GM19035 (cell line): ENCODE data around the gene MAPK11.

ENCODE experiments used
- ATAC-seq: cut with Tn5 transposase; IDR thresholded peaks from one replicate; pipeline ENCODE4 v1.9.1; 2021; ENCODE audit not compliant: unreplicated experiment

The MAPK11 gene

DNA sequence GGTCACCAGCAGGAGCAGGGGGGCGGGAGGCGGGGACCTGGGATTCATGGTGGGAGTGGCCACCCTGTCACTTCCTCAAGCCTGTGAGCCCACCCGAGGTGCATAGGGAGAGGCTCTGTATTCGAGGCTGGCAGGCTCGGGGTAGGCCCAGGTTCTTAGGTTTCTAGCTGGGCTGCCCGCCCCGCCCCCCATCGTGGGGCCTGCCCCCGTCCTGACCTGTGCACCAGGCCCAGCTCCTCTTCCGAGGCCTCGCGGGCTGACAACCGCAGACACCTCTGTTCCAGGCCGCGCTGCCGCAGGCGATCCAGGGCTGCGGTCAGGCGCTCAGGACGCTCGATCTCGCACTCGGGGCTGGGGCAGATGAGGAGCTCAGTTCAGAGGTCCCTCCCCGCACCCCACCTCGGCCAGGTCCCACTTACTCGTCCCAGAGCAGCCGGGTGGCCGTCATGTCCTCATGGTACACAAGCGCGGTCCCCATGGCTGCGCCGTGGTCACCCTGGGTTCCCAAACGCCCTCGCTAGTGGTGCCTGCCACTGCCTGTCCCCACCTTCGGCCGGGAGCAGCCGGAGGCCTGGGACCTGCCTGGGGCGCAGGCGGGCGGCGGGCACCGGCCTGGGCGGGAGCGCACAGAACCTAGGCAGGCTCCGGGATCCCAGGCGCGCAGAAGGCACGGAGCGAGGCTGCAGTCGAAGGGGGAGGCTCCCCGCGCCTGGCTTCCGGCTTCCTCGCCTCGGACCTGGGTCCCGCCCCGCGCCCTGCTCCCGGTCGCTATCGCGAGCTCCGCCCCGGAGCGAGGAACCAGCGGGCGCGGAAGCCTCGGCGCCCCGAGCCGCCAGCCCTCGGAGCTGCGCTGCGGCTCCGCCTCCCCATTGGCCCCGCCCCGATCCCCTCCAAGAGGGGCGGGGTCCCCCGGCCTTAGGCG, 19.4 kb downstream of the MAPK11 start, which contains the start of gene HDAC10:
HDAC10 (minus strand) TSS at position 711 of the 922 bp plus-strand sequence; CDS start at position 478, 233 bp downstream.
- ATAC-seq = peak; percentile 51

DNA sequence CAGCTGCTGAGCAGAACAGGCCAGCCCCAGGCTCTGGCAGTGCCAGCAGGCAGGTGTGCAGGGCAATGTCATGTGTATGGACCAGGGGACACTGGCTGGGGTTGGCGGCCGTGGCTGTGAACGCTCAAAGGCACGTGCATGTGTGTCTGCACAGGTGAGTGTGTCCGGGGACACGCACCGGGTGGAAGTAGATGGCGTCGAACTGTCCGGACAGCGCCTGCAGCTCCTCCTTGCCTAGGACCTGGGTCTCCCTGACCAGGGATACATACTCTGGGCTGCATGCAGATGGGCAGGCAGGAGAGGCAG, 20.0 kb downstream of the MAPK11 start:
- ATAC-seq = no peak

DNA sequence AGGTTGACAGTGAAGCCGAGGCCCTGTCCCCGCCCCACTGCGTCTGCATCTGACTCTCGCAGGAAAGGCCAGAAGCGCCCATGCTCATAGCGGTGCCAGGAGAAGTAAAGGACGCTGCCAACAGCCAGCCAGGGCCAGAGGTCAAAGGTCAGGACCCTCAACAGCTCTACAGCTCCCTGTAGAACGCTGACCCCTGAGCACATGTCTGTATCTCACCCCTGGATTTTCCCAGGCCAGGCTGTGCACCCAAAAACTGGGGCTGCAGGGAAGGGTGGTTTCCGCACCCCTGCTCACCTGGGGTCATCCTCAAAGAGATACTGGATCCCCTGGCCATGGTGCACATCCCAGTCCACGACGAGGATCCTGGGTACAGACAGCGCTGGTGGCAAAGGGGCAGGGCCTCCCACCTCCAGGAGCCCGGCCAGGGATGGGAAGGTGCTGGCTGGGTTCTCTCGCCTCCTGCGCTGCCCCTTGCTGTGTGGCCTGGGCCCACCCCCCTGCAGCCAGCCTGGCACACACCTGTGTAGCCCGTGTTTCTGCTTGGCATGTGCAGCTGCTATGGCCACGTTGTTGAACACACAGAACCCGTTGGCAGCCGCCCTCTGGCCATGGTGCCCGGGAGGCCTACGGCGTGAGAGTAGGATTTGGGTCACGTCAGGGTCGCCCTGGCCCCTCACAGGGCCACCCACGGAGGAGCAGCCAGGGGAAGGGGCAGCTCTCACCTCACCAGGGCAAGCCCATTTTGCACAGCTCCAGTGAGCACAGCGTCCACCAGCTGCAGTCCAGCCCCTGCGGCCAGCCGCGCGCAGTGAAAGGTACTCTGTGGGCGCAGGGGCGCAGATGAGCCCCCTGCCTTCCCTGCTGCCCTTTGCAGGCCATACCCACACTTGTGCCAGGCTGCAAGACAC, 20.6 kb downstream of the MAPK11 start:
- no peak for ATAC-seq

DNA sequence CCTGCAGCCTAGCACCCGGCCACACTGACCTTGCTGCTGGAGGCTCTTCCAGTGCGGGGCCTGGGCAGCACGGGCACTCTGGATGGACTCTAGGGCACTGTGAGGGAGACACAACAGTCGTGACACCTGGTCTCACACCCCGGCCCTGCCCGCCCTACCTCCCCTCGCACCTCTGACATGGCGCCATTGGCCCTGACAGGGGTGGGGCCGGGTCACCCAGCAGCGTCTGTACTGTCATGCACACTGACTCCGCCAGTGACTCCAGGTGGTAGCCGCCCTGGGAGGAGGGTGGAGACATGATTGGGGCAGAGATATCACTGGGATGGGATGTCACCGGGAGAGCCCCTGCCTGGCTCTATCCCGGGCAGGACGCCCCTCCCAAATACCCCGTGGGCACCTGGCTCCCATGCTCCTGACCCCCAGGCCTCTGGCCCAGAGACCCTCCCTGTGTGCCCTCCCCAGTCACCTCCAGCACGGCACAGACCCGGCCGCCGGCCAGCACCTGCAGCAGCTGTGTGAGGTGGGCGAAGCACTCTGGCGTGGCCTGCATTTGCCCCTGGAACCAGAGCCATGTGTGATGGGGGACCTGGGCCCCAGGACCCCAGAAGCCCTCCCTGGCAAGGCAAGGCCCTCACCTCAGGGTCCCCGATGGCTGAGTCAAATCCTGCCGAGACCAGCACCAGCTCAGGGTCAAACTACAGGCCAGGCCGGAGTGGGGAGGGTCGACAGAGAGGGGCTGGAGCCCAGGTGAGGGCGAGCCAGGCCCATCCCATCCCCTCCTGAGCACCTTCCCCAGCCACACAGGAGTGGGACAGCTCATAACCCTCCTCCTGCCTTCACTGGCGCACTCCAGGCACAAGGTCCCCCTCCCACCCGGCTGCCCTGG, 21.7 kb downstream of the MAPK11 start:
- no peak for ATAC-seq

DNA sequence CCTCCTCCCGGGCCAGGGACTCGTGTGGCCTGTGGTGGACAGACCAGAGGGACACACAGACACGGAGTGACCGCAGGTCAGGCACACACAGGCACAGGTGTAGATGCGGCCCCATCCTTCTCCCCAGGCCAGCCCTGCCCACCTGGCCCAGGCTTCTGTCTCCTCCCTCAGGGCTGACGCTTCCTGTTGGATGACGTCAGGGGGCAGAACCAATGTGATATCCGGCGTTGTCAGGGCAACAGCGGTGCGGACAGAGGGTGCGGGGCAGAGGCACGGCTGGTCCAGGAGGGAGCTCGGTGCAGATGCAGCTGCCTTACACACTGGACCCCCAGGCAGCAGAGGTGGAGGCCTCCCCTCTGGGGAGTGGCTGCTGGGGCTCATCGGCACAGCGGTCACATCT, 22.4 kb downstream of the MAPK11 start:
- no peak for ATAC-seq

DNA sequence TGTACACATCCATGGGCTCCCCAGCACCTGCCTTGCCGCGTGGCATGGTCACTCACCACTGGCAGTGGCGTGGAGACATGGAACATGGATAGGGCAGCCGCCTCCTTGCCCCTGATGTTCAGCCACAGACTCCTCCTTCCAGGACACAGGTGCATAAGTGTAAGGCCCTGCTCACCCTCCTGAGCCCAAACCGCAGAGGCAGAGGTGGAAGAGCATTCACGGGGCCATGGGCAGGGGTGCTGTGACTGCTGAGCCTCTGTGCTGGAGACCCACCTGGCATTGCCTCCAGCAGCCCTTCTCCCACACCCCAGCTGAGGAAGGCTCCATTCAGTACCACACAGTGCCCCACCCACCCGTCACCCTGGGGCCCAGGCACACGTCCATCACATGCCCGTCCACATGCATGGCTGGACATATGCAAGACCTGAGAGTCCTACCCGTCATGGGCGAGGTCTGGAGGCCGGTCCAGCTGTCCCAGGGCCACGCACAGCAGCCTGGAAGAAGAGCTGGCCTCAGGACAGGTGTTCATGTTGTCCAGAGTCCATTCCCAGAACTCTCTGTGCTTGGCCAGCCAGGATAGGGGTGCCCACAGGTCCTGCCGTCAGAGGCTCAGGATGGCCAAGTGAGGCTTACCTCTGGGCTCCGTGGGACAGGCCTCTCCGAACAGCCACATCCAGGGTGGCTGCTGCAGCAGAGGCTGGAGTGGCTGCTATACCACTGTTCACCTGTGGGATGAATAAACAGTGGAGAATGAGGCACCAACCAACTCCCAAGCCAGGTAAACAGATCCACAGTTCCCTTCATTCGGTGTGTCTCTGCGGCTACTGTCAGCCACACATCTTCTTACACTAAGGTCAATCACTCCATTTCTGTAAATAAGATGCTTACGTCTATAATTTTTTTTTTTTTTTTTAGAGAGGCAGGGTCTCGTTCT, 23.7 kb downstream of the MAPK11 start:
- ATAC-seq = no peak

DNA sequence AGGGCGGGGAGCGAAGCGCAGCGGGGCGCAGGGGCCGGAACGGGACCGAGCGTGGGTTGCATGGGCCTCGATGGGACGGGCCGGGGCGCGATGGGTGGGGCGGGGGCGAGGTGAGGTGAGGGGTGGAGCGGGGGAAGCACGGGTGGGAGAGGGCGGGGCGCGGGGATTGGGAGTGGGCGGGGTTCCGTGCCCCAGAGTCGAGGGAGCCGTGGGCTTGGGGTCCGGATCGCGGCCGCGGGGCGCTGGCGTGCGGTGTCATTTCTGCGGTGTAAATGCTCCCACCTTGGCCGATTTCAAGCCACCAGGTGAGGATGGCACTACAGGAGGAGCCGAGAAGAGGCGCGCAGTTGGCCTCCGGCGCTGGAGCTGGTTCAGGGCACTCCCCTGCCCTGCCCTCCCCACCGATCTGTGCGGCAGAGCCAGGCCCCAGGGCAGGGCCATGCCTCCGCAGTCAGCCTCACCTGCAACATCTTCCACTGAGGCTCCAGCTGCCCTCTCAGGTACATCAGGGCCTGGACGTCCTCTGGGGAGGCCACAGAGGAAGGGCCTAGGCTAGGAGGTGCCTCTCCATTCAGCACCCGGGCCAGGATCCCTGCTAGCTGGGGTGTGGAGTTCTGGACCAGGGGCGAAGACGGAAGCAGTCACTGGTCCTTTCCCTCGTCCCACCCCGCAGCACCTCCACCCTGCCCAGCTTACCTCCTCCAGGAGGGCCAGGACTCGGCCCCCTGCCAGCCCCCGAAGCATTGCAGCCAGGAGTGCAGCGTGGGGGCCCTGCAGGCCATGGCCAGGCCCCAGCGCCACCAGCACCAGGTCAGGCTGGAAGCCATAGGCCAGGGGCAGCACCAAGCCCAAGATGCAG, 24.7 kb downstream of the MAPK11 start:
- ATAC-seq = peak; percentile 5

DNA sequence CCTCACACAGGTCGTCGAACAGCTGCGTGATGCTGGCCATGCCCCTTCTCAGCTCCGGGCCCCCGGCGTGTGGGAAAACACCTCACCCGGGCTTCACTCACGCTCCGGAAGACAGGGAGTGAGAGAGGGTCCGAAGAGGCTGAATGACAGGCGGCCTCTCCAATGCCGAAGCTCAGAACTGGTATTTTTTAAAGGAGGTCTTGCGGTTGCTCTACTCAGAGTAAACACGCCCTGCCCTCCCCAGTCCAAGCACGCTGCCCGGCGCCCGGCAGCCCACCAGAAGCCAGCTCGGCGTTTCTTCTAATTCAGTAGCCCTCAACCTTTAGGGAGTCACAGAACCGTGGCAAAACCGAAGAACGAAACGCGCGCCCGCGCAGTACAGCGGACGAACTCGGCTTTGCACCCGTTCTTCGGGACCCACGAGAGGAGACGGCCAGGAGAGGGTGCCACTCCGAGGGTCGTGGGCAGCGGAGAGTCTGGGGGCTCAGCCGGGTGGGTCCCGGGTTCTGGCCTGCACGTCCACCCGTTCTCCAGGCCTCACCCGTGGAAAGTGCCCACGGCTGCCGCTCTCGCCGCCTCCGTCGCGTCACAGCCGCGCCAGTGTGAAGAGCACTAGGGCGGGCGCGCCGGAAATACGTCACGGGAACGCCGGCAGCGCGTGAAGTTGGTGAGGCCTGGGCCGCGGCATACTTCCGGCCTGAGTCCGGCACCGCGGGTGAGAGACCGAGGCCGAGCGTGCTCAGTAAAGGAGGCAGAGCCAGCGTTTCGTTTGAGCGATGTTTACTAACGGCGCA, 25.6 kb downstream of the MAPK11 start, which contains the start of gene TUBGCP6:
TUBGCP6 (minus strand) TSS at position 604 of the 794 bp plus-strand sequence; CDS start at position 40, 564 bp downstream.
- peak; percentile 67 for ATAC-seq

DNA sequence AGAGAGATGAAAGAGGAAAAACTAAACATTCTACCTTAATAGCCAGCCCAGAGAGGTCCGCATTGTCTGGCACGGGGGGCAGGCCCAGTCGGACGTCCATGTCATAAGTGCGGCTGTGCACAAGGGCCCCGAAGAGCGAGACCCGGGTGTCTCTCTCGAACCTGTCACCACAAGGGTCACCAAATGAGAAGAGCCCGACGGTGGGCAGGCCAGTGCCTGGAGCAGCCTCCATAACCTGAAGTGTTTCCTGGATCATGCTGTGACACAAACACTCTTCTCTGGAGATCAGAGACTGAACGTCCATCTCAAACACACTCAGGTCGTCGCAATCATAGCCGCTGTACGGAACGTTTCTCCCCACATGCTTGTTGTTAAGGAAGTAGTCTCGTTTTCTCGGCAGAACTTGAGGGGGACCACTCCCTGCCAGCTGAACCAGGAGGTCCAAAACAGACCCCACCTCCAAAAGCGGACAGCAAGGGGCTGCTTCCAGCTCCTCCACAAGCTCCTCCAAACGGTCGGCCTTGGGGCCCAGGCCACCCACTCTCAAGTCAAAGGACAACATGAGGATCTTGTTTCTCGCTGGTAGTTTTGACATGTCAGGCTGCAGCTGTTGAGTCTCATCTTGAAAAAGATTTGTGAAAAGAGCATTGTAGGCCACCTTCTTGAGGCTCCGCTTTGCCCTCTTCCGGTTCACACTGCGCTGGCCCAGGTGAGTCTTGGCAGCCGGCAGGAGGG, 26.3 kb downstream of the MAPK11 start:
- no peak for ATAC-seq

DNA sequence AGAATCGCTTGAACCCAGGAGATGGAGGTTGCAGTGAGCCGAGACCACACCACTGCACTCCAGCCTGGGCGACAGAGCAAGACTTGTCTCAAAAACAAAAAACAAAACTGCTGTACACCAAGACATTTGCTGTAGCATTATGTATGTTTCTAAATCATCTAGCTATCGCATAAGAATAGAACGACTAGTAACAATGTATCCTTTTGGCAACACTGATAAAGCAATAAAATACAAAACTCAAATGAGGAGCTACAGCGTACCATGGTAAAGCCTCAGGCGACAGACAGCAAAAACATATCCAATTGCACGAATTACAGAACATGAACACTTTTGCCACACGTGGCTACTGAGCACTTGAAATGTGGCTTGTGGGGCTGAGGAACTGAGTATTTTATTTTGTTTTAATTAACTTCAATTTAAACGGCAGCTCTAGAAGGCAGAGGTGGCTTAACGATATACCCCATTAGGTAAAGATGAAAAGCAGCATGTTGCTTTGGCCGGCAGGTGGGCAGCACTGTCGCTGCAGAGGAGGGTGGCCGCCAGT, 27.7 kb downstream of the MAPK11 start:
- no peak for ATAC-seq

DNA sequence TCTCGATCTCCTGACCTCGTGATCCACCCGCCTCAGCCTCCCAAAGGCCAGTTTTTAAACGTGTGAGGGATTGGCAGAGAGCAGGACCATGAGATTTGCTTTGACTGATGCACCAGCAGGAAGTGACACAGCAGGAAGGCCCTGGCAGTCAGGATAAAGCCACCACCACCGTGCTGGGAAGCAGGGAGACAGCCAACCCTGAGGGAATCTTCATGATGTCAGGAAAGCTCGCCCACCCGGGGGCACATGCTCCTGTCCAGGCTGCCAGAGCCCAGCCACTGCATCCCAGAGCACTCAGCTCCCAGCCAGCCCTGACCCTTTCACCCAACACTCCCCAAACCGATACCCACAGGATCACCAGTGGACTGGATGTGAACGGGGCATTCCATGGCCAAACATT, 31.4 kb downstream of the MAPK11 start:
- ATAC-seq = no peak

DNA sequence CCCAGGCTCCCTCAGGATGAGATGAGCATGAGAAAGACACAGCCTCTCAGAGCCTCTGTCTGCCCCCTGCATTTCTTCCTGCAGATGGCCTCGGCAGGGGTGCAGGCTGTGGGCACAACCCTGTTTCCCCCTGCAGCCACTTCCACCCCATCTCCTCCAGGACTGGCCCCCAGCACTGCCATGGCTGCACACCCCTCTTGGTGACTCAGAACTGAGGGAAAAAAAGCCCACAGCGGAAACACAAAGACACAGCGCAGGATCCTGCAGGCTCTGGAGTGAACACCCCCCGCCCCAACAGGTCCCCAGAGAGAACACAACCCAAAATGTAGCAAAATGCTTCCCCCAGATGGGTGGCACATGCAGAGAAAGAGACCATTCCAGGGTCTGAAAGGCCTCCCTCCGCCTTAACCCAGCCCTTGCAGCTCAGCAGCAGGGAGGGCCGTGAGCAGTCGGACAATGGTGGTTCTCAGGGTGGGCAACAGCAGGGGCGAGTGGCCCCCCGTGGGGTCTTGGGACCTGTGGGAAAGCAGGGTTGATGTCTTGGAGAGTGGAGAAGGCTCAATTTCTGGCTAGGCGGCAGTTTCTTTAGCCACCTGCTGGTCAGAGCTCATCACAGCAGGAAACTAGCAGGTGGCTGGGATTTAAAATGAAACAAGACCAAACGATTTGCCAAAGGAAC, 33.3 kb downstream of the MAPK11 start:
- ATAC-seq = no peak

DNA sequence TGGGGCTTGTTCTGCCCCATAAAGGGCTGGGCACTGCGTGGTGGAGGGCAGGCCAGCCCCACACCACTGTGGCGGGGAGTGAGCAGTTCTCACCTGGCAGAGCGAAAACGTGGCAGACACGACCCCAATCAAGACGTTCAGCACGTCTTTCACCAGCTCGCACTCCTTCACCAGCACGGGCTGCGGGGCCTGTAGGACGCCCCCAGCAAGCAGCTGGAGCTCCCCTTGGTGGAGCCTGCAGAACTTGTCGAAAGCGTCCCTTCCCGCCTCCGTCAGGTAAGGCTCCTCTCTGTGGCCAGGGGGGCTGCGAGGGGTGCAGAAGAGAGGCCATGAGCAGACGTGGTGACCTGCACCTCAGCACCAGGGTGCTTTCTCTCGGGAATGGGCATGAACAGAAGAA, 37.0 kb downstream of the MAPK11 start:
- no peak for ATAC-seq

DNA sequence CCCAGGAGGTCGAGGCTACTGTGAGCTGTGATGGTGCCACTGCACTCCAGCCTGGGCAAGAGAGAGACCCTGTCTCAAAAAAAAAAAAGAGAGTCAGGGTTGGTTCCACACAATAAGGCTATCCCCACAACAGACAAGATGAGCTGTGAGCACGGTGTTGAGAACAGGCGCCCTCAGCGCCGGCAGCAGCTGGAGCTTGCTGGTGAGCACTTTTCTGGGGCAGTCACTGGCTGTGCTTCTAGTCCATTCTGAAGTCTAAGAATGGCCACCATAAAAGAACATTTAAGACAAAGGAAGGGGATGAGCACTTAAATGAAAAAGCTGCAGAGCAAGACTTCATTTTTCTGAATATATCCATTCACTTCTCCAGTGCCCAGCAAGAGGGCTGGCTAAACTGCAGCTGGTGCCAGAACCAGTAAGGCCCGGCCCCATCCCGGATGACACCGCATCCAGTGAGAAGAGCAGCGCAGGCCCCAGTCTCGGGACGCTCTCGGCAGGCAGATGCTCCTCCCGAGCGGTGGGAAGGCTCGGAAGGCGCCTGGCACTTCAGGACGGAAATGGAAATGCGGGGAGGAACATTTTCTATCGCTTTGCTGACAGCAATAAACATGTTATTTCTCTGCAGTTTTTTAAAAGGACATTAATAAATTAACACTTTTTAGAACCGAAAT, 37.6 kb downstream of the MAPK11 start:
- no peak for ATAC-seq

DNA sequence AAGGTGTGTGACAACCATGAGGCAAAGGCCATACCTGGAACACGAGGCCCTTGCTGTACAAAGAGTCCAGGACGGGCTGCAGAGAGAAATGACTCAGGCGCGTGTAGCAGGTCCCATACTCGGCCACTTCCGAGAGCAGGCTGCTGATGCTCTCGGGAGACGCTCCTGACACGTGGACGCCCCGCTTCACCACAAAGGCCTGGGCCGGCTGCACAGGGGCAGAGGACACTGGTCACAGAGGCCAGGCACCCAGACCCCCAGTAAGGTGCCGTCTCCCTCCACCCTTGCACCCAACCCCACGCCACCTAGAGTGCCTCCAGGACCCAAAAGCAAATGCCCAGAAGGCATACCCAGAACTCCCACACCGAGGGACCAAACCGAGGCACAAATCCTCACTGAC, 40.8 kb downstream of the MAPK11 start:
- ATAC-seq = no peak

DNA sequence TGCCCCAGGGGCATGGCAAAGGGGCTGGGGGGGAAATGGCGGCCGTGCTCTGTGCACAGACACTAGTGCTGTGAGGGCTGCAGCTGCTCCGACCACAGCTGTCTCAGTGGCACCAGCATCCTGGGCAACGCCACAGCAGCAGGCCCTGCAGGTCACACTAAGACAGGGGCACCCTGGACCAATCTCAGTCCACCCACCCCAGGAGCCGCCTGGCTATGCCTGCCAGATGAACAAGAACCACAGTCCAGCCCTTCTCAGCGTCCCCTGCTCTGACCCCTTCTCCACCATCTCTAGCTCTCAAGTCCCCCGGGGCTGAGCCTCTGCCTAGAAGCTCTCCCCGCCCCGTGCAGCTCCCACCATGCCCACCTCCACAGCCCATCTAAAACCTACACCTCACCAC, 41.8 kb downstream of the MAPK11 start:
- no peak for ATAC-seq
